Stimulated activated naive CD8-positive, alpha-beta T cell treated with anti-CD3 and anti-CD28 coated beads, Interleukin-15, amount 100 ng/mL, for 72 hours (primary cell): ENCODE data around the gene TSHR.
A peak's percentile ranks its signal among the peaks of the same experiment; 100 is the strongest.

Experiments
- ATAC-seq: fragments of 150-1000 bp; cut with Tn5 transposase; 2 replicates; pipeline ENCODE4 v1.10.0; 2021; ENCODE audit warnings: mild to moderate bottlenecking, moderate library complexity
- DNase-seq, 2 donors: peaks; one replicate each; pipeline ENCODE4 v3.0.0; 2021 to 2022
- H3K27ac Mint-ChIP-seq, 2 donors: one replicate each; pipeline ENCODE4 v1.8.0; 2022; ENCODE audit warnings: mild to moderate bottlenecking in 2 of 2, mixed read lengths in 2 of 2, moderate library complexity in 2 of 2
- H3K27me3 Mint-ChIP-seq: one replicate; pipeline ENCODE4 v1.8.0; 2022; ENCODE audit warnings: mixed read lengths
- H3K4me1 Mint-ChIP-seq: one replicate; pipeline ENCODE4 v1.8.0; 2022; ENCODE audit warnings: mild to moderate bottlenecking, mixed read lengths
- H3K4me3 Mint-ChIP-seq, 2 donors: one replicate each; pipeline ENCODE4 v1.8.0; 2022; ENCODE audit warnings: mild to moderate bottlenecking in 2 of 2, mixed read lengths in 2 of 2, moderate library complexity in 1 of 2
- H3K9me3 Mint-ChIP-seq, 2 donors: one replicate each; pipeline ENCODE4 v1.8.0; 2022; ENCODE audit warnings: mixed read lengths in 2 of 2

TSHR gene

DNA sequence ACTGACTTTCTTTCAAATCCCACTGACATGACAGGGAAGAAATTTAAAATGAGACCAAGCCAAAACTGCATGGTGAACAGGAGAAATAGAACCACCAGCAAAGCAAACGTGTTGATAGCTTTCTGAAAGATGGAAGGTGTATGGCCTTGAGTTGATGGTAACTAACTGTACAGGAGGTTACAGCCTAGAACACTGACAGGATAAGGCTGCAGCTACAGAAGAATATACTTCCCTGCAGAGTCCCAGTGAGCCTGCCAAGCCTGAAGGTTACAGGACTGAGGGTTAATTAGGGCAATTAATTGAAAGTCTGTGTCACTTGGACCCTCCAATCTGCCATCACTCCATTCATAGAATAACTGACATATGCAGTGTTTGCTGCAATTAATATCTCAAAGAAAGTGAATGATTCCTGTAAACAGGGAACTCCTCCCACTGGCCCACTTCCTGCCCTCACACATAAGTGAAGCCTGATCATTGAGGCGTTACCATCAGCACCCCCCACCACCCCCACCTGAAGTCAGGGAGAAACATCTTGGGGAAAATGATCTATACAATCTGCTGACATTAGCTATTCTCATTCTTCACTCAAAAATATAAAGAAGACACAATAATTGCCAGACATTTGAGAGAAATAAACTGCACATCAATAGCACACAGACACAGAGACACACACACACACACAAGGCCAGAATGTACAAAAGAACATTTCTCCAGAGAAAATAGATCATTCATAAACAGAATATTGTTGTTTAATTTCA is 191.9 kb downstream of the TSHR start:
- no peaks in the 10 kb centered on the region for H3K27me3 Mint-ChIP-seq
- peaks cover 15% of the 10 kb centered on the region for H3K4me1 Mint-ChIP-seq
- H3K9me3 Mint-ChIP-seq, result peaks cover 7 to 10% of the 10 kb centered on the region in 2 donors
- H3K4me3 Mint-ChIP-seq, result no peak overlapping the region
- ATAC-seq, result peak; percentile 63
- H3K27ac Mint-ChIP-seq, result no peak overlapping the region
- DNase-seq, result no peak

DNA sequence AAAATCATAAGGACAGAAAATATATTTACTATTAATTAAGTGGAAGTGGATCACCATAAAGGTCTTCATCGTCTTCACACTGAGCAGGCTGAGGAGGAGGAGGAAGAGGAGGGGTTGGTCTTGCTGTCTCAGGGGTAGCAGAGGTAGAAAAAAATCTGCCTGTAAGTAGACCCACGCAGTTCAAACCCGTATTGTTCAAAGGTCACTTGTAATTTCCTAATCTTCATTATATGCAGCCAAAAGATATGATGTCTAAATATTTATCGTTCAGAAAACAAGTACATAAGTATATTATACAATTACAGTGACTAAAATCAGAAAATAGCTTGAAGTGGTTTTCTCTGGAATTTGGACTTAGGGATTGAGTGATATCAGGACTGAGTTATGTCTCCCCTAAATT is 193.2 kb downstream of the TSHR start:
- ATAC-seq, result no peak
- H3K27ac Mint-ChIP-seq, result no peak overlapping the region
- DNase-seq, result no peak
- H3K4me1 Mint-ChIP-seq, result peaks cover 26% of the 10 kb centered on the region
- H3K9me3 Mint-ChIP-seq, result peaks cover 3 to 4% of the 10 kb centered on the region in 2 donors
- no peaks in the 10 kb centered on the region for H3K27me3 Mint-ChIP-seq
- no peak overlapping the region for H3K4me3 Mint-ChIP-seq

DNA sequence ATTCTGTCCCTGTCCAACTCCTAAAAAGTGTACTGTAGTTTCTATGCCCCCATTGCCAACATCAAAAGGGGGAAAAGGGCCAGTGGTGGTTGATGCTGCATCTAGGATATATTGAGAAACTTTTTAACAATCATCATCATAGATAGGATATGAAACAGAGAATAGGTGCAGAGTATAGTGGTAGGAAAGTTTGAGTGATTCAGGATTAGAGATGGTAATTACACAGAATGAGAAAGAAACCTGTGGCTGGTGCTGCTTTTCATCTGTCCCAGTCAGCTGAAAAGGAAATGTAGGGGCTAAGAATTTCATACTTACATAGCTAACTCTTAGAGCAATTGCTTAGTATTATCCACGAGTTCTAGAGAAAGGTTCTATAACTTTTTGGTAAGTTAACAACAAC is 197.8 kb downstream of the TSHR start:
- H3K4me3 Mint-ChIP-seq, result peak overlapping the region; percentile 2 to 46

DNA sequence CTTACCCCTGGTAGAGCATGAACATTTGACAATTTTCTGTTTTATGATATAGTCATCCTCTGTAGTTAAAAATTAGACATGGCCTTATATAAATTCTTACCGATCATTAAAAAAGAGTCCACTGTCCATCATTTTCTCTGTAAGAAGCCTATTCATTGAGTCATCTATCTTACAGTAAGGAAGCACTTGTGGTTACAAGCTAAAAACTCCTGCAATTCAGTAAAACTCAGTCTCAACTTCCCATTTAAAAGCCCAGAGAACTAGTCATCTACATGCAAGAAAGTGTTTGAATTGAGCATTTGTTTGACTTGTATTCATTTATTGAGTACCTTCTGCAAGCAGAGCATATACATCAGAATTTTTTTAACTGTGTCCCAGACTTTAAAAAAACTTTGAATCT is 202.0 kb downstream of the TSHR start:
- no peak for ATAC-seq
- peaks cover 10% of the 10 kb centered on the region for H3K27me3 Mint-ChIP-seq
- H3K27ac Mint-ChIP-seq, result no peak overlapping the region
- peaks cover 4 to 9% of the 10 kb centered on the region in 2 donors for H3K9me3 Mint-ChIP-seq
- peaks cover 10% of the 10 kb centered on the region for H3K4me1 Mint-ChIP-seq
- no peak for DNase-seq
- H3K4me3 Mint-ChIP-seq, result no peak overlapping the region

More for the DNA sequence above, 197.8 kb downstream of the TSHR start:
- Mint-ChIP-seq H3K27me3 (peaks cover 10% of the 10 kb centered on the region), H3K9me3 (peaks cover 0 to 9% of the 10 kb centered on the region in 2 donors), H3K4me1 (peaks cover 13% of the 10 kb centered on the region), H3K27ac (no peak overlapping the region)
- ATAC-seq, result peak; percentile 100
- peak in 1 of 2 donors; percentile 32 for DNase-seq

DNA sequence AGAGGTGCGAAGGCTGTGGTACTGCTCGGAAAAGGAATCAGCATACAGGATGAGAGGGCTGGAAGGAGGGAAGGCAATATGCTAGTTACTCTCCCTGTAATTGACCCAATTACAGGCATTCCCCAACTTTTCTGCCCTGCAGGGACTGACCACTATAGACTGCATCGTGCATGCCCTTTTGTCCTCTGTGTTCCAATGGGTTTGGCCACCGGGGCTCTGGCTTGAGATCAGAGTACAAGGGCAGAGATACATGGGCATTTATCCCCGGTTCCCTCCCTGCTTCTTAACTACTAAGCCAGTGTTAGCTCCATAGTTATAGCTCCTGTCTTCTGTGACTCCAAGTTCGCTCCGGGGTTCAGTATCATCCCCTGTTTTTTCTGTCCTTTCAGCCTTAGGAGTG is 205.7 kb downstream of the TSHR start:
- no peak for ATAC-seq
- no peak overlapping the region for H3K27ac Mint-ChIP-seq
- H3K4me3 Mint-ChIP-seq, result no peak overlapping the region
- DNase-seq, result no peak
- peaks cover 11% of the 10 kb centered on the region for H3K4me1 Mint-ChIP-seq
- H3K9me3 Mint-ChIP-seq, result peaks cover 0 to 4% of the 10 kb centered on the region in 2 donors
- no peaks in the 10 kb centered on the region for H3K27me3 Mint-ChIP-seq

DNA sequence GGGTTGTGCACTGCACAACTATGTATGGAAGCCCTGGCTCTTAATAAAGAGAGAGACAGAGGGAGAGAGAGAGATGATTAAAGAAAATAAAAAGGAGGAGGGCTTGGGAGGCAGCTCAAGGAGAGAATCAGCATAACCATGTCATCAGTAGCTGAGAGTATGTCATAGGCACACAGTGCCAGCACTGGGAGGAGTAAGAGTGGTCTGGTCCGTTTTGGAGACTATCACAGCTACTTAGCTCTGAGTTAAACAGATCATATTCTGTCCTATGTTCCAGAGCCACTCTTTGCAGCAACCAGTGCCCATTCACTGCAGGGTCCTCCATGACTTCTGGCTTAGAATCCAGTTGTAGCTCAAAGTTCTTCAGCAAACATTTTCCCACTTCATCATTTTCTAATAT is 206.3 kb downstream of the TSHR start:
- peak overlapping the region in 1 of 2 donors; percentile 88 for H3K27ac Mint-ChIP-seq
- H3K9me3 Mint-ChIP-seq, result peaks cover 0 to 4% of the 10 kb centered on the region in 2 donors
- H3K27me3 Mint-ChIP-seq, result no peaks in the 10 kb centered on the region
- H3K4me1 Mint-ChIP-seq, result peaks cover 11% of the 10 kb centered on the region
- ATAC-seq (no peak), DNase-seq (no peak)
- H3K4me3 Mint-ChIP-seq, result no peak overlapping the region

DNA sequence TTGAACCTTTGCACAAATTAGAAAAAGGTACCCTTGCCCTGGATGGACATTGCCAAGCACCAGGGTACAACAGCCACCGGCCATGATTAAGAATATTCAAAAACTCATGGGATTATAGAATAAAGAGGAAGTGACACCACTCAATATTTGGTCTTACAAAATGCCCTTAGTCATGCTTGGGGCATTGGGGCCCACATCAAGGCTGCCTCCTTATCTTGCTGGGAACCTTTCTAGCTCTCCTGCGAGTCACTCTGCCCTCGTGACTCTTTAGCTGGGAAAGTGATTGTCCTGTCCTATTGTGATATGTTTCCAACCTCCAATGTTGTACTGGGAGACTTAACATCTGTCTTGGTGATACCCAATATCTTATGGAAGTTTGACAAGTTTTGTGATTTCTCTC is 207.5 kb downstream of the TSHR start:
- H3K27me3 Mint-ChIP-seq, result no peaks in the 10 kb centered on the region
- H3K4me1 Mint-ChIP-seq, result peaks cover 11% of the 10 kb centered on the region
- H3K27ac Mint-ChIP-seq, result no peak overlapping the region
- H3K9me3 Mint-ChIP-seq, result peaks cover 0 to 4% of the 10 kb centered on the region in 2 donors
- no peak for DNase-seq
- no peak for ATAC-seq
- no peak overlapping the region for H3K4me3 Mint-ChIP-seq

DNA sequence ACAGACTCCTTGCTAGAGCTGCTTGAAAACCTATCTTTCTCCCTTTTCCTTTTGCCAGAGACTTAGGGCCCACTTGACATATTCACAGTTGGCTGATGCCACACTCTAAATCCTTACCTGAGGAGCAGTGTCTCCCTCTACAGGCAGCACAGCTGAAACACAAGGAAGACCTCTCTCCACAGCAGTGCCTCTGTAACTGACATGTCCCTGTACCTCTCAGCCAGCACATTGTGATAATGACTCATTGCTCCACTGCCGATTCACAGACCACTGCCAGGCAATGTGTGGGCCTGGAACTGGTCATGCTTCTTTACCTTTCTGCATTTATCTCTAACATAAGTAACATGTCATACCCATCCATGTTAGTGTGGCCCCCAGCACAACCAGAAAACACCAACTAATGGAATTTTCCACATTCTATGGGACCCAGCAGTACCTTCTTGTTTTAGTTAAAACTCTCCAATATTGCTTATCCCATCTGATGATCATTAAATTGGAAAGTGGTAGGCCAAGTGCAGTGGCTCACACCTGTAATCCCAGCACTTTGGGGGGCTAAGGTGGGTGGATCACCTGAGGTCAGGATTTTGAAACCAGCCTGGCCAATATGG is 208.8 kb downstream of the TSHR start:
- H3K27ac Mint-ChIP-seq, result no peak overlapping the region
- peaks cover 0 to 4% of the 10 kb centered on the region in 2 donors for H3K9me3 Mint-ChIP-seq
- no peaks in the 10 kb centered on the region for H3K27me3 Mint-ChIP-seq
- peak; percentile 99 for ATAC-seq
- no peak overlapping the region for H3K4me3 Mint-ChIP-seq
- peak; percentile 61 to 81 for DNase-seq
- peaks cover 13% of the 10 kb centered on the region for H3K4me1 Mint-ChIP-seq

DNA sequence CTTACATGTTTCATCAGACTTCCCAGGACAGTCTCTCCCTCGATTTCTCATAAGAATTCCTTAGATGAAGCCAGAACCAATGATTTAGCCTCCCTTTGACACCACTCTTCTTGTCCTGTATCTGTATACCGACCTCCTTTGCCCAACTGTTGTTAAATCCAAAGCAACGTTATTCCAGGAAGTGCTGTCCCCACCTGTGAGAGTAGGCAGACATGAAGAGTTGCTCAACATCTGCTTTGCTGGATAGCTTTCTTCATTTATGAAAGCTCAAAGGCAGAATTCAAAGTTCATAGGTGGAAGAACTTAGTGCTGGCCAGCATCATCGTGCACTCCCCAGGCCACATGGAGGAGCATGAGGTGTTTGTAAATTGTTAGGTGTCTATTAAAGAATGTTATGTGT is 209.8 kb downstream of the TSHR start:
- ATAC-seq, result no peak
- H3K4me1 Mint-ChIP-seq, result peaks cover 23% of the 10 kb centered on the region
- H3K27ac Mint-ChIP-seq, result peak overlapping the region in 1 of 2 donors; percentile 85
- H3K27me3 Mint-ChIP-seq, result no peaks in the 10 kb centered on the region
- no peak for DNase-seq
- no peak overlapping the region for H3K4me3 Mint-ChIP-seq
- H3K9me3 Mint-ChIP-seq, result no peaks in the 10 kb centered on the region

DNA sequence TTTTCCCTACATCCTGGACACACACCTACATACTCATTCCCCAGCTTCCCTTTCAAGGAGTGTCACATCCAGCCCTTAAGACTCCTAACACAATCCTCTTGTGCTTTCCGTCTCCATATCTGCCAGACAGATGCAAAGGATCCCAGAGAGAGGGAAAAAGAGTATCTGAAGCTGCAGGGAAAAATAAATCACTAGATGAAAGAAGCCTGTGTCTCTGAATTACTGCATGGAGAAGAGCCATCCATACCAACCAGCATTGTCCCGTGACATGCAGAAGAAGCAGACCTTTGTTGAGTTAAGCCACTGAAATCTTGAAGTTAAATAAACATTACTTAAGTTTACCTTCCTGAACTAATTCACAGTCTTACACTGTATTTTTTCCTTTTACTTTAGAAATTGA is 210.7 kb downstream of the TSHR start:
- Mint-ChIP-seq H3K9me3 (no peaks in the 10 kb centered on the region), H3K27me3 (no peaks in the 10 kb centered on the region), H3K27ac (no peak overlapping the region), H3K4me3 (no peak overlapping the region), H3K4me1 (peaks cover 31% of the 10 kb centered on the region)
- DNase-seq (no peak), ATAC-seq (no peak)

DNA sequence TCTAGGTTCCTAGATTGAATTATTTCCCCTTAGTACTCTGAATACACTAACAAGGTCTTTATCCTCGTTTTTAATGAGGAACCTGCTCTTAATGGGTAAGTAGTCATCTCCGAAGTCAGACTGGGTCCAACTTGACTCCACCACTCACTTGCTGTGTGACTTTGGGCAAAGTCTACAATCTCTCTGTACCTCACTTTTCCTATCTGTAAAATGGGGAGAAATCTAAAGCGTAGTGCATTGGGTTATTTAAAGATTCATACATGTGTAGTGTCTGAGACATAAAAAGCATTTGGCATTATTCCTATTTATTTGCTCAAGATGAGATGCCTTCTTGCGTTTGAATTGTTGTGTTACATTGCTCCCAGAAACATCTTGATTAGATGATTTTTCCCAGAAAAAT is 213.8 kb downstream of the TSHR start:
- H3K9me3 Mint-ChIP-seq, result no peaks in the 10 kb centered on the region
- peak overlapping the region in 1 of 2 donors; percentile 59 for H3K27ac Mint-ChIP-seq
- ATAC-seq (no peak), DNase-seq (no peak)
- H3K4me3 Mint-ChIP-seq, result peak overlapping the region; percentile 90 to 97
- H3K27me3 Mint-ChIP-seq, result no peaks in the 10 kb centered on the region
- H3K4me1 Mint-ChIP-seq, result peaks cover 32% of the 10 kb centered on the region

DNA sequence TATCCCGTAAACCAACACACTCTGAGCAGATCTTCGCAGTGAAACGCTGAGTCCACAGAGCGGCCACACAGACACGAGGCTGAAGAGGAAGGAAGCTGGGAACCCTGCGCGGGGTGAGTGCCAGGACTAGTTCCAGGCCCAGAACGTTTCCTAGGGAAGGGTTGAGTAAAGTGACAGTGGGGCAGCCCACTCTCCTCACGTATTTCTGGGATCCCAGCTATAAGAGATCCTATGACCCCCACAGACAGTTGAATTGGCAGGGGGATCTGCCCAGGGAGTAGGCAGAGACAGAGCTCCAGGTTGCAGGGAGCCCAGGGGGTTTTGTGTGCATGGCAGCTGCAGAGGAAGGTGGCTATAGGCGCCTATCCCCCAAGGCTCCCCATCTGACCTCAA is 214.3 kb downstream of the TSHR start:
- Mint-ChIP-seq H3K4me3 (peak overlapping the region; percentile 90 to 97), H3K4me1 (peaks cover 28% of the 10 kb centered on the region), H3K27me3 (no peaks in the 10 kb centered on the region), H3K9me3 (no peaks in the 10 kb centered on the region), H3K27ac (peak overlapping the region; percentile 59 to 84)
- DNase-seq, result no peak
- ATAC-seq, result peak; percentile 49

DNA sequence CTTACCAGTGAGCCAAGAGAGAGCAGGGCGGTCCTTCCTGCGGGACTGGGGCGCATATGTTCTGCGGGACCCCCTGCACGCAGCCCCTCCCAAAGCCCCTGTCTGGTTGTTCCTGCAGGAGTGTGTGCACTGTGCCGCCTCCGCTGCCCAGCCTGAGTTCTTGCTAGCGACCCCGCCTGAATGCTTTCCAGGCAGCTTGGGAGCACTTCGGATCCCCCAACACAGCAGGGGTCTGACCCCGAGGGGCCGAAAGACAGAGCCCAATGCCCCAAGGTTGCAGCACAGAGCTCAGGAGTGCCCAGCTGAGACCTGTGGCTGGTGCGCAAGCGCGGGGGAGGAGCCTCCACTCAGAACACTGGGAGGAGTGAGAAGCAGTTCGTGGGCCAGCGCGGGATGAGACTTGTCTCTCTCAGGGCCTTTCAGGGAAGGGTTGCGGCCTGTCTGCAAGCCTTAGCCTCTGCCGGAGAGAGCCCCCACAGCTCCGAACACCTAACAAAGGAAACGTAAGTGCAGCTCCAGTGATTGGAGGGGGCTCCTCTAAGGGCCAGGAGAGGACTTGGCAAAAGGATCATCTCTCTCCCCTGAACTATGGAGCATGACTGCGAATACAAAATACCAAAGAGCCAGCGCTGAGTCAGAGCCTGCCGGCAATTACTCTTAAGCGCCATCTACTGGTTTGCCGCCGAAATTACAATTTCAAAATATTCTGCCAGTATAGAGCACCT is 214.8 kb downstream of the TSHR start:
- Mint-ChIP-seq H3K27me3 (no peaks in the 10 kb centered on the region), H3K4me1 (peaks cover 28% of the 10 kb centered on the region), H3K4me3 (peak overlapping the region; percentile 90 to 97), H3K27ac (peak overlapping the region; percentile 84 to 94), H3K9me3 (no peaks in the 10 kb centered on the region)
- peak; percentile 83 to 88 for DNase-seq
- peak; percentile 98 for ATAC-seq

DNA sequence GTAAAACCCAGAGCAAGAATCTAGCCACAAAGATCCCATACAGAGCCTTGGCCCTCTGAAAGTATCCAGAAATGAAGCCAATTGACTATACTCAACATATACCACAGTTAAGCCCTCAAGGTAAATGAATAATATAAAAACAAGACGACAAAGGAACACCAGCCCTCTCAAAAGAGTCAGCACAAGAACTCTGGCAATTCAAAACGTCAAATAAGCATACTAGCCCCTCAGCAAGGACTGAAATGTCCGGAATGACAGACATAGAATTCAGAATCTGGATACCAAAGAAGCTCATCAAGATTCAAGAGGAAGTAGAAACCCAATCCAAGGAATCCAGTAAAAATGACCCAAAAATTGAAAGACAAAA is 215.4 kb downstream of the TSHR start:
- DNase-seq (no peak), ATAC-seq (no peak)
- Mint-ChIP-seq H3K9me3 (no peaks in the 10 kb centered on the region), H3K27ac (peak overlapping the region in 1 of 2 donors; percentile 94), H3K27me3 (no peaks in the 10 kb centered on the region), H3K4me3 (peak overlapping the region; percentile 90 to 97), H3K4me1 (peaks cover 28% of the 10 kb centered on the region)

DNA sequence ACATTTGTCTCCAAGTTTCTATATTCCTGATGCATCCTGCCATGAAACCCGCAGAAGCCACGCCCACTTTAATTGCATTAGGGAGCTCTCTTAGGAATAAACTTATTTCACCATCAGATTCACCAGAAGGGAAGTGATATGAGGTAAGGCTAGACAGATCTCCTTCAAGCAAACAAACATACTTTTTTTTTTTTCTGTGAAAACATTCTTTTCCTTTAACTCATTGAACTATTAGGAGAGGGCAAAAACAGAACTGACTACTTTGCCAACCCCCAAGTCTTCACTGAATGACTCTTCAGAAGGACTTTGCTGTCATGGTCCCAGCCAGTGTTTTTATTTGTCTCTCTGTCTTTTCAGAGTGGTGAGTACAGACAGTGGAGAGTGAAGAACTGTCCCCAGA is 216.9 kb downstream of the TSHR start:
- DNase-seq (no peak), ATAC-seq (no peak)
- no peak overlapping the region for H3K4me3 Mint-ChIP-seq
- H3K27ac Mint-ChIP-seq, result no peak overlapping the region
- H3K27me3 Mint-ChIP-seq, result no peaks in the 10 kb centered on the region
- H3K4me1 Mint-ChIP-seq, result peaks cover 31% of the 10 kb centered on the region
- no peaks in the 10 kb centered on the region for H3K9me3 Mint-ChIP-seq

DNA sequence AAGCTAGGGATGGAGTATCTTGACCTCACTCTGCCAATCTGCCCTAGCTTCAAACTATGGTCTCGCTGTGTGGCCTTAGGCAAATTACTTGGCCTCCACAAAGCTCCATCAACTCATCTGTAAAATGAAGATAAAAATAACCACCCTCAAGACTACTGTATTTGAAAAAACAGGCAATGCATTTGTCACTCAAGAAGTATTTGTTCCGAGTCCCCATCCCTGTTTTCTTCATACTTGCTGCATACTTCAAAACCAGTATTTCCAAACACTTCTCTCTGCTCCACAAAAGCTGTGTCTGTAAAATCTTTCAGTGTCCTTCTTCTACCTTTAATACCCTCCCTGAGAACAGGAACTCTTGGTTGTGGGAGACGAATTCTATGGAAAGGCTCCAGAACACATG is 217.5 kb downstream of the TSHR start:
- no peak for ATAC-seq
- Mint-ChIP-seq H3K4me3 (no peak overlapping the region), H3K4me1 (peaks cover 33% of the 10 kb centered on the region), H3K9me3 (no peaks in the 10 kb centered on the region), H3K27ac (no peak overlapping the region), H3K27me3 (no peaks in the 10 kb centered on the region)
- DNase-seq, result no peak
